ENCODE results near the gene INF2. TPM values are rescaled to one million over a fixed set of nuclear protein-coding genes. Genes with fewer than 3 reads are reported as not detected.

Gene INF2
- total and polyA plus RNA-seq, 9 of the 15 experiments (the other 6 are each of a cell fraction or from before 2014, with no cell fraction given), result 0.56 to 31.3 (median 7.8) TPM

- TF ChIP-seq RERE (CRISPR knock-in tag; IDR thresholded peaks at IDR 0.05; ENCODE audit: borderline replicate concordance) (no peak), TAF7 (tag; IDR thresholded peaks at IDR 0.05) (no peak), NUFIP1 (IDR thresholded peaks at IDR 0.05; ENCODE audit: partially characterized antibody) (no peak), SMAD3 (CRISPR knock-in tag; conservative IDR thresholded peaks at IDR 0.05) (no peak), HMBOX1 (IDR thresholded peaks at IDR 0.05) (no peak), FOXA1 (IDR thresholded peaks at IDR 0.05; ENCODE audit: borderline replicate concordance) (no peak)
Measured at GRCh38 chr14:104715871-104716270, 26.5 kb downstream of the INF2 start (continued).

All from K562 (cell line).